Kidney epithelial cell (primary cell): Measurements from ENCODE around the gene ADGRG7. TPM values are rescaled to one million over a fixed set of nuclear protein-coding genes. Genes with fewer than 3 reads are reported as not detected.

Experiments
- DNase-seq: peaks from one replicate; pipeline ENCODE4 v3.0.0-alpha.2; 2010; ENCODE audit warnings: low read depth
- H3K27me3 ChIP-seq: 2 replicates; pipeline ENCODE4 v1.6.0; 2011; ENCODE audit warnings: low read length; ENCODE audit not compliant: control insufficient read depth, insufficient read depth
- H3K36me3 ChIP-seq: 2 replicates; pipeline ENCODE4 v1.5.1; 2011; ENCODE audit warnings: low read length; ENCODE audit not compliant: control insufficient read depth, insufficient read depth
- H3K4me3 ChIP-seq: 2 replicates; pipeline ENCODE4 v1.5.1; 2011; ENCODE audit warnings: low read depth, mild to moderate bottlenecking, control low read depth, low read length
- total RNA-seq: library from RNA; depleted of rRNA; stranded (reverse); fragments of >200 nt; gene quantifications from 2 replicates; pipeline ENCODE4 v1.2.3, GENCODE V29; 2015
- TF ChIP-seq, protein P1 (sequence below): IDR thresholded peaks from 2 replicates; pipeline ENCODE4 v1.5.1; 2011; ENCODE audit warnings: mild to moderate bottlenecking, moderate library complexity, low read length, control low read depth, inconsistent platforms; ENCODE audit not compliant: insufficient read depth, poor library complexity, severe bottlenecking

ADGRG7 gene
- total RNA-seq, 1 donor from 2014 or later: not detected

DNA sequence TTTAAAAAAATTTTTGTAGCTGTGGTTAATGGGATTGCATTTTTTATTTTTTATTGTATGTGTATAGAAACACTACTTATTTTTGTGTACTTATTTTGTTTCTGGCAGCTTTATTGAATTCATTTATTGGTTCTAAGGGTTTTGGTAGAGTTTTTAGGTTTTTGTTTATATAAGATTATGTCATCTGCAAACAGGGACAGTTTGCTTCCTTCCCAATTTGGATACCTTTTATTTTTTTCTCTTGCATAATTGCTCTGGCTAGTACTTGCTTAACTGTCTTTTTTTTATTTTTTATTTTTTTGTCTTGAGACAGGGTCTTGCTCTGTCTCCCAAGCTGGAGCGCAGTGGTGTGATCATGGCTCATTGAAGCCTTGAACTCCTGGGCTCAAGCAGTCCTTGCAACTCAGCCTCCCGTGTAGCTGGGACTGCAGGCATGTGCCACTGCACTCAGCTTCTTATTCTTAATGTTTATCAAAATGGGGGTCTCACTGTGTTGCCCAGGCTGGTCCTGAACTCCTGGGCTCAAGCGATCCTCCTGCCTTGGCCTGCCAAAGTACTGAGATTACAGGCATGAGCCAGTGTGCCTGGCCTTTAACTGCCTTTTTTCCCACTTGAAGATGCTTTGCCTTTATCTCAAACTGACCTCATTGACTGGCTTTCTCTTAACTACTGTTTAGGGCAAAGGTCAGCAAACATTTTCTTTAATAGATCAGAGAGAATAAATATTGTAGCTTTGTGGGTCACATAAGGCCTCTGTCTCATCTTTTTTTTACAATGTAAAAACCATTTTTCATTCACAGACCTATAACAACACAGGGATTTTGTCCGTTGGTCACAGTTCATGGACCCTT, 108.5 kb downstream of the ADGRG7 start:
- peaks cover 3% of the 10 kb centered on the region for H3K36me3 ChIP-seq
- H3K4me3 ChIP-seq: no peak overlapping the region
- no peaks in the 10 kb centered on the region for H3K27me3 ChIP-seq
- TF ChIP-seq, protein P1, sequence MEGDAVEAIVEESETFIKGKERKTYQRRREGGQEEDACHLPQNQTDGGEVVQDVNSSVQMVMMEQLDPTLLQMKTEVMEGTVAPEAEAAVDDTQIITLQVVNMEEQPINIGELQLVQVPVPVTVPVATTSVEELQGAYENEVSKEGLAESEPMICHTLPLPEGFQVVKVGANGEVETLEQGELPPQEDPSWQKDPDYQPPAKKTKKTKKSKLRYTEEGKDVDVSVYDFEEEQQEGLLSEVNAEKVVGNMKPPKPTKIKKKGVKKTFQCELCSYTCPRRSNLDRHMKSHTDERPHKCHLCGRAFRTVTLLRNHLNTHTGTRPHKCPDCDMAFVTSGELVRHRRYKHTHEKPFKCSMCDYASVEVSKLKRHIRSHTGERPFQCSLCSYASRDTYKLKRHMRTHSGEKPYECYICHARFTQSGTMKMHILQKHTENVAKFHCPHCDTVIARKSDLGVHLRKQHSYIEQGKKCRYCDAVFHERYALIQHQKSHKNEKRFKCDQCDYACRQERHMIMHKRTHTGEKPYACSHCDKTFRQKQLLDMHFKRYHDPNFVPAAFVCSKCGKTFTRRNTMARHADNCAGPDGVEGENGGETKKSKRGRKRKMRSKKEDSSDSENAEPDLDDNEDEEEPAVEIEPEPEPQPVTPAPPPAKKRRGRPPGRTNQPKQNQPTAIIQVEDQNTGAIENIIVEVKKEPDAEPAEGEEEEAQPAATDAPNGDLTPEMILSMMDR: no peak
- DNase-seq: no peak

DNA sequence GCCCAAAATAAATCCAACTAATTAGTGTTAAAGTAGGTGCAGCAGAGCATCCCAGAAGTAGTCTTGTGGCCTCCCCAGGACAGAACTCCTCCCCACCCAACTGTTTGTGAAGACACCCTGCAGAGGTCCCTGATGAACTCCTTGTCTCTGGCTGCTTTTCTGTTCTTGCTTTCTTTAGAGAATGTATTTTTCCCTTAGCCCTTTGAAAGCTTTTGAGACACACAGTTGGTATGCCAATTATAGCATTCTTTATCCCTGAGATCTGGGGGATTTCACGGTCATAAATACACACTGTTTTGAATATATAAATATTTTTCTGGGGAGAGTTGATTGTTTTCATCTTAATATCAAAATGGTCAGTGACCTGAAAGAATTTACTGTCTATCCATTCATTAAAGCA, 109.7 kb downstream of the ADGRG7 start:
- TF ChIP-seq, protein P1: no peak
- no peaks in the 10 kb centered on the region for H3K27me3 ChIP-seq
- H3K36me3 ChIP-seq: peaks cover 3% of the 10 kb centered on the region
- no peak for DNase-seq
- no peak overlapping the region for H3K4me3 ChIP-seq

DNA sequence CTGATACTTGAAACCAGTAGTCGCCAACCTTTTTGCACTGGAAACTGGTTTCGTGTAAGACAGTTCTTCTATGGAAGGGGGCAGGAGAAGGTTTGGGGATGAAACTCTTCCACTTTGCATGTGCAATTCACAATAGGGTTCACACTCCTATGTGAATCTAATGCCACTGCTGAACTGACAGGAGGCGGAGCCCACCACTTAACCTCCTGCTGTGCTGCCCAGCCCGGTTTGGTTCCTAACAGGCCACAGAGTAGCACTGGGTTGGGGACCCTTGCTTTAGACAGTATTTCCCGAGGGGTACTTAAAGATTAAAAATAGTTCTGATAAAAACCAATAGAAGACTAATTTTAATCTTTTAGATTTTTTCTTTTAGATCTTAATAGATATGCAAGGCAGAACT, 111.0 kb downstream of the ADGRG7 start:
- TF ChIP-seq, protein P1: no peak
- Histone ChIP-seq H3K36me3 (peaks cover 3% of the 10 kb centered on the region), H3K27me3 (no peaks in the 10 kb centered on the region), H3K4me3 (no peak overlapping the region)
- no peak for DNase-seq

- H3K4me3 ChIP-seq: no peak overlapping the region
- H3K36me3 ChIP-seq: peaks cover 3% of the 10 kb centered on the region
- DNase-seq: no peak
- TF ChIP-seq, protein P1: no peak
- H3K27me3 ChIP-seq: no peaks in the 10 kb centered on the region
Observed at GRCh38 chr3:100725935-100726513, 116.6 kb downstream of the ADGRG7 start.

GRCh38 chr3:100726706-100727105, 117.3 kb downstream of the ADGRG7 start:
- H3K36me3 ChIP-seq: peaks cover 1% of the 10 kb centered on the region
- no peaks in the 10 kb centered on the region for H3K27me3 ChIP-seq
- H3K4me3 ChIP-seq: no peak overlapping the region
- TF ChIP-seq, protein P1: no peak
- DNase-seq: no peak
